Central memory CD4-positive, alpha-beta T cell (primary cell): Measurements from ENCODE around the gene CCDC85C.
"Not testable (repeated sequence)": the region's sequence is repeated elsewhere in the genome, so short reads cannot be mapped to it uniquely, and the experiment has no call there.

ENCODE experiments used
- DNase-seq: peaks from one replicate; pipeline ENCODE4 v3.0.0; 2022
- total RNA-seq, 3 experiments: gene quantifications; one replicate each; lab custom pipeline; 2026; lab: John Stamatoyannopoulos, UW

CCDC85C gene
- total RNA-seq: 10.8 to 29.2 (median 24.9) reads per million in 3 experiments

DNA sequence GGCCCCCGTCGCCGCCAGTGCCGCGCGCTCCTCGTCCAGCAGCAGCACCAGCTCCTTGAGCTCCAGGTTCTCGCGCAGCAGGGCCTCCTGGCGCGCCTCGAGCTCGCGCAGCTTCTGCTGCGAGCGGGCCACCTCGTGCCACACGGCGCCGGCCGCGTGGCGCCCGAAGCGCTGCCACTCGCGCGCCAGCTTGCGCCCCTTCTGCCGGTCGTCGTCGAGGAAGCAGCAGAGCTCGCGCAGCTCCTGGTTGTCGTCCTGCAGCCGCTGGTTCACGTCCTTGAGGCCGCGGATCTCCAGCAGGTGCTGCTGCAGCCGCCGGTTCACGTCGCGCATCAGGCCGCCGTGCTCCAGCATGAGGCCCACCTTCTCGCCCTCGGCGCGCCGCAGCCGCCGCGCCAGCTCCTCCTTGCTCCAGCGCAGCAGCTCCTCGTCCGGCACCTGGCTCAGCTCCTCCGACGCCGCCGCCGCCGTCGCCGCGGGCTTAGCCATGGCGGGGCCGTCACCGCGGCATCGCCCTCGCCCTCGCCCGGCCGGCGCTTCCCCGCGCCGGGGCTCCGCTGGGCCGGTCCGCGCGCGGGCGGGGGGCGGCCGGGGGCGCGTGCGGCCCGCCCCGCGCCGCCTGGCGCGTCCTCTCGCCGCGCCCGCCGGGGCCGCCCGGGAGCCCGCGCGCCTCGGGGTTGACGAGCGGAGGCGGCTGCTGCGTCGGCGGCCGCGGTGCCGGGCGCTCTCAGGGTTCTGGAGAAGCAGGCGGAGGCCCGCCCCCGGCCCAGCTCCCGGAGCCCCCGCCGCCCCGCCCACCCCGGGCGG is at the start of gene CCDC85C:
TSS of gene CCDC85C (minus strand) at position 737 of the 807 bp plus-strand sequence. CDS start at position 489, 248 bp downstream.
- peak; percentile 52 for DNase-seq

DNA sequence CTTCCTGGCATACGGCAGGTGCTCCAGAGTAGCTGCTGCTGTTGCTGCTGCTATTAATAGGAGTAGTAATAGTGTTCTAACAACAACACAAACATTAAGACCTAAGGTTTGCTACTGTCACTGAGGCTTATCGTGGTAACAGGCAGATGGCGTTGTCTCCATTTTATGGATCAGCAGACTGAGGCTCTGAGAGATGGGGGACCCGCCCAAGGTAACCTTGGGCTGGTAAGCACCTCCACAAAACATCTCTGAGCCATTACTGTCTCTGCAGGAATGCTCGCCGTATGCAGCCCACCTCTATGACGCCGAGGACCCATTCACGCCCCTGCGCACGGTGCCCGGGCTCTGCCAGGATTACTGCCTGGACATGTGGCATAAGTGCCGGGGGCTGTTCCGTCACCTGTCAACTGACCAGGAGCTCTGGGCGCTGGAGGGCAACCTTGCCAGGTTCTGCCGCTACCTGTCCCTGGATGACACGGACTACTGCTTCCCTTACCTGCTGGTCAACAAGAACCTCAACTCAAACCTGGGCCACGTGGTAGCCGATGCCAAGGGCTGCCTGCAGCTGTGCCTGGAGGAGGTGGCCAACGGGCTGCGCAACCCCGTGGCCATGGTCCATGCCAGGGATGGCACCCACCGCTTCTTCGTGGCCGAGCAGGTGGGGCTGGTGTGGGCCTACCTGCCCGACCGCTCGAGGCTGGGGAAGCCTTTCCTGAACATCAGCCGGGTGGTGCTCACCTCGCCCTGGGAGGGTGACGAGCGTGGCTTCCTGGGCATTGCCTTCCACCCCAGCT is 48.1 kb upstream of the CCDC85C start:
- no peak for DNase-seq

DNA sequence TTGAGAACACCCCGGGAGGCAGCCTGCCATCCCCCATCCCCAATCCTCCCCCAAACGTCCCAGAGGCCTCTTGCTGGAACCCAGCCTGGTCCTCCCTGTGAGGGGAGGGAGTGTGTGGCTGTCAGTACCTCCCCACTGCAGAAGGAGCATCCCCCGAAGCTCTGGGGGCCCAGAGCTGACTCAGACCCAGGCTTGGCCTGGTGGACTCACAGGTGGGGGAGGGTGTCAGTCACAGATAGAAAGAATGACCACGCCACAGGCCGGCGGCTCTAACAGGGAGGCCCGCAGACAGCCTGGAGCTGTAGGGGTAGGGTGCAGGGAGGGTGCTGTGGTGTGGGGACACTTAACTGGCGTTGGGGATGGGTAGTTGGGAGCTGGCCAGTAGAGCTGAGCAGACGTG is 46.2 kb upstream of the CCDC85C start:
- DNase-seq: no peak

DNA sequence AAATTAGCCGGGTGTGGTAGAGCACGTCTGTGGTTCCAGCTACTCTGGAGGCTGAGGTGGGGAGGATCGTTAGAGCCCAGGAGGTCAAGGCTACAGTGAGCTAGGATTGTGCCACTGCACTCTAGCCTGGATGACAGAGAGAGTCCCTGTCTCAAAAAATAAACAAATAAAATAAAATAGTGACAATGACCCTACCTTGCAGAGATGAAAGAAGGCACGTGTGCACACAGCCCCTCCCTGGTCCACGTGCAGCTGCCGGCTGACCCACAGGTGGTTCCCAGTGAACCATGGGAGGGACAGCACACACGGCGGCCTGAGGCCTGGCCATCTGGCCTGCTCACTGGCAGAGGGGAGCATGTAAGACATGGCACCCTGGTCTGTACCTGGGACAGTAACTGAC is 45.6 kb upstream of the CCDC85C start:
- no peak for DNase-seq

DNA sequence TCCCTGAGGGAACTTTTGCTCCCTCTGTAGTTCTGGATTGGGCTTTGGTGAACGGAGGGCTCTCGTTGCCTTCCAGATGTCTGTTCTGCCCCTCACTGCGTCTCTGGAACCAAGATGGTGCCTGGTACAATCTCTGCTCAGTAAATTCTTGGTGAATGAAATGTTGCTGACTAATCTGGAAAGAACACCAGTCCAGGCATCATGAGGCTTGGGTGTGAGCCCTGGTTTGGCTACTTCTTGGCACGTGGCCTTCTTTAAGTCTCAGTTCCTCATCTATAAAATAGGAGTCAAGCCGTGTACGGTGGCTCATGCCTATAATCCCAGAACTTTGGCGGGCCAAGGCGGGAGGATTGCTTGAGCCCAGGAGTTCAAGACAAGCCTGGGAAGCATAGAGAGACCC is 45.2 kb upstream of the CCDC85C start:
- no peak for DNase-seq

DNA sequence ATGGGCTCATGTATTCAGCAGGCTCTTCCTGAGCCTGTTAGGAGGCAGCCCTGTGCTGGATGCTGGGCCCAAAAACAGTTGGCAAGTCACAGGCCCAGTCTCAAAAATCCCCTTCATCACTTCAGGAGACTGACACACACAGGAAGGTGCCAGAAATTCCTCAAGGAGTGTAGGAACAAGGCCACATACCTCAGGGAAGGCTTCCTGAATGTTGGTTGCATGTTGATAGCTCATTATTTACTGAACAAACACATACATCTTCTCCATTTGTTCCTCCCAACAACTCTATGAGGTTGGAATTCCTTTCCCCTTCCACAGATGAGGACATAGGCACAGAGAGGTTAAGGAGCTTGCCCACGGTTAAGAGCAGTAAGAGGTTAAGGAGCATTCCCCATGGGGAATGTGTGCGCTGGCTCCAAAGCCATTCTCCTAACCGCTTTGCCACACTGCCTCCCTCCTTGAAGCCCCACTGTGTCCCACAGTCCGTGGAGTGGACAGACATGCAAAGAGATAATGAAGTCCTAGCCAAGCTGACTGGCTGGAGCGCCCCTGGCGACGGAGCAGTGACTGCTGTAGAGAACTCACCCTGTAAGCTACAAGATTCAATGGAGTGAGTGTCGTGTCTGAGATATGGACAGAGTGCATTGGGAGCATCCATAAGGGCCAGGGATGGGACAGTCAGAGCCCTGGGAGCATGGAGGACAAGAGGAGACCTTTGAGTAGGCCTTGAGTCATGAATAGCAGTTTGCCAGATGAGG is 44.2 kb upstream of the CCDC85C start:
- DNase-seq: no peak

DNA sequence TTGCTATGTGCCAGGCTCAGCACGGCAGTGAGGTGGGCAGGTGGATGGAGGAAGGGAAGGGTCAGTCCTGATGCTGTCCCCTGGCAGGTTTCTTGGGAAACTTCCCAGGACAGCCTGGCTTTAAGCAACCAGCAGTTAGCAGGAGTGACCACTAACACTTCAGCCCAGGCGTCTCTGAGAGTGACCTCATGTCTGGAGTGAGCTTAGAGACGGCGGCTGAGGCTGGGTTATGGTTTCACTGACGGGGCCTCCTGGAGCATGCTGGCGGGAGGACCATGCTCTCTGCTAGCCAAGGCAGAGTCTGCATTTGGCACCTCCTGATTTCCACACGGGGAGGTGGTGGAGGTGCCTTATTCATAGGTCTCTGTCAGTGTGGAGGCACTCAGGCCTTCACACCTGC is 43.4 kb upstream of the CCDC85C start:
- no peak for DNase-seq

DNA sequence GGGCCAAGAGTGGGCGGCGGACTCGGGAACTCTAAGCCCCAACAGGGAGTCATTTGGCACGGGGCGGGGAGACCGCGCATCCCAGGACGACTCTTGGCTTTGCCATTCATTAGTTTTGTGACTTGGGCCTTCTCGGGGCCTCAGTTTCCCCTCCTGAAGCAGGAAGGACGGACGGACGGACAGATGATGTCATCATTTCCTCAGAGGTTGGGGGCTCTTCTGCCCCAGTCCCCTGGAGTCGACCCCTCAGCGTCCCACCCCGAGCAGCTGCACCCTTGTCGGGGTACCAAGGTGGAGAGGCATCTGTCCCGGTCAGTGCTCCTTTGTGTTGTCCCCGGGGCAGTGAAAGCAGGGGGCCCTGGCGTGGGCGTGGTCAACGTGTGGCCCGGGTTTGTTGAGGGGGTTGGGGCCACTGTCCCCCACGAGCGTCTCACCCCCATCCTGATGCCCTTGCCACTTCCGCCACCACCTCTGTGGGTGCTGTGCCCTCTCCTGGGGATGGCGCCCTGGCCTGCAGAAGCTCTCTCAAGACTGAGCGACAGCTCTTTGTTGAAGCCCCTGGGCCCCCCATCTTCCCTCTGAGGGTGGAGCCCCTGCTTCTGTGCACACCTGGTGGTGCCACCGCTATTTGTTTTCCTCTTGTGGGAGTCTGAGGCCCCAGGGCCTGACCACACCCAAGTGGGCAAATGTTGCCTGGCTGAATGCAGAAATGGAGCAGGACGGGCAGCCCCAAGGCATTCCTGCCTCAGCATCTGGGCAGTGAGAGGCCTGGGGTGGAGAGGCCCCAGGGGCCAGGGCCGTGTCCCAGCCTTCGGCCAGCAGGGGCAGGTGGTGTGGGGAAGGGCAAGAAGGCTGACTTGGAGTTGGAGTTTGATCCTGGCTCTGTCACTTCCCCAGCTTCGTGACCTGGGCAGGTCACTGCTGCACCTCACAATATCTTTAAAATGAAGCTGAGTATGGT is 41.8 kb upstream of the CCDC85C start:
- no peak for DNase-seq

DNA sequence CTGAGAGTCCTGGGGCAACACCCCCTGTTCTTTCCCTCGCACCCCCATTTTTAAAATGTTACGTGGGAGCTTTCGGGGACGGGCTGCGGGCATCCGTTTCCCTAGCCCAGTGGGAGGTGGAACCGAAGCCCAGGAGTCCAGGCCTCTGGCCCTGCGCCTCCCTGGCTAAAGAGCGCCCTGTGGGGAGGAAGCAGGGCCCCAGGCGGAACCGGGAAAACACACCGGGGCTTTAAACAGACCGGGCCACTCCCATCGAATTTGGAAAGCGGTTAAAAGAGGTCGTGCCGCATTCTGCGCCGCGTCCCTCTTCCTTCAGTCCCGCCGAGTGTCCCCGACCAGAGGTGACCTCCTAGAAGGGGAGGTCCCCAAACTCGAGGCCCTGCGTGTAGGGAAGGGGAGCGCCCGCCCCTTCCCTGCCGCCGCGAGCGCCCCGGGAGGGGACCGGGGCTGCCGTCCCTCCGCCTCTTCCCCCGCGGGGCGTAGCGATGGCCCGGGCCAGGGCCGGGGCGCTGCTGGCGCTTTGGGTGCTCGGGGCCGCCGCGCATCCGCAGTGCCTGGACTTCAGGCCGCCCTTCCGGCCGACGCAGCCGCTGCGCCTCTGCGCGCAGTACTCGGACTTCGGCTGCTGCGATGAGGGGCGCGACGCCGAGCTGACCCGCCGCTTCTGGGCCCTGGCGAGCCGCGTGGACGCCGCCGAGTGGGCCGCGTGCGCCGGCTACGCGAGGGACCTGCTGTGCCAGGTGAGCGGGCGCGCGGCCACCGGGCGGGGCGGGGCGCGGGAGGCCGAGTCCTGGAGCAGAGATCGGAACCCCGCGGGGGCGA is 40.9 kb upstream of the CCDC85C start, which contains the start of gene HHIPL1:
TSS of gene HHIPL1 (plus strand) at position 407 of the 822 bp plus-strand sequence. CDS start at position 486, 79 bp downstream.
- DNase-seq: no peak

DNA sequence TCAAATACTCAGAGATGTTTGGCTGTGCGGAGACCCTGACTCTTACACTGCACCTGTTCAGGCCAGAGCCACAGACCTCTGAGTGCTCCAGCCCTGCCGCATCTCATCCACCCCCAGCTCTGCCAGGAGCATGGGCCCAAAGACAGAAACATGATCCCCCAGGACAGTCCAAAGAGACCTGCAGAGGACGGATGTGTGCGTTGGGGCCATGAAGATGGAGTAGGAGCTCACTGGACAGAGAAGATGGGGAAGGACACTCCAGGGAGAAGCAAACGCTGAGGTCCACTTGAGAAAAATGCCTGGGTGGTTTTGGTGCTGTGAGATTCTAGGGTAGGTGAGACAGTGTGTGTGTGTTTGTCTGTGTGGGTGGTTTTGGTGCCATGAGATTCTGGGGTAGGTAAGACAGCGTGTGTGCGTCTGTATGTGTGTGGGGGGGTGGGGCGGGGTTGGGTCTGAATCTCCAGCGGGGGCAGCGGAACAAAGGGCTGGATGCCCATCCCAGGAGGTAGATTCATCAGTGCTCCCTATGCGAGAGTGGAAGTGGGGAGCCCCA is 40.1 kb upstream of the CCDC85C start:
- no peak for DNase-seq

DNA sequence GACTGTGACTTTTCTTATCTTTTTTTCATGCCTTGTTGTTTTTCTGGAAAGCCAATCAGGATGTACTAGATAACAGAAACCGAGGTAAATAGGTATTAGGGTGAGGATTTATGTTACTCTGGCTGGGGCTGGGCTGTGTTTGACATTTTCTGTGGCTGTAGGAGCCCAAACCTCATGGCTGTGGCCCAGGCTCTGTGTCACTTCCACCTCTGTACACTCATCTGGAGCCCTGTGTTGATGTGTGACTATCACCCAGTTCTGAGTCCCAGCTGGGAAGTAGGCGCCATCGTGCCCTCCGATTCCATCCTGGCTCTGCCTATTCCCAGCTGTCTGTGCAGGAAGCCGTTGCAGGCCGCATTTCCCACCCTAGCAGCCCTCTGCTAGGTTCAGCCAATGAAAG is 39.3 kb upstream of the CCDC85C start:
- no peak for DNase-seq

DNA sequence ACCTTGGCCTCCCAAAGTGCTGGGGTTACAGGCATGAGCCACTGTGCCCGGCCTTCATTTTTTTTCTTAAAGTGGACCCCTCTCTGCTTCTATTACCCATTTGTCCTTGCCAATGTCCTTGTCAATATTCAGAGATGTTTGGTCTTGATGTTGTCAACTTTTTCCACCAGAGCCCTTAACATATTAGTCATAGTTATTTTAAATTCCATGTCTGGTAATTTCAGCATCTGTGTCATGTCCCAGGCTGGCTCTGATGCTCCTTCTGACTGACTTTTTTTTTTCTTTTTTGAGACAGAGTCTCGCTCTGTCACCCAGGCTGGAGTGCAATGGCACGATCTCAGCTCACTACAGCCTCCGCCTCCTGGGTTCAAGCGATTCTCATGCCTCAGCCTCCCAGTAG is 38.8 kb upstream of the CCDC85C start:
- DNase-seq: not testable (repeated sequence)

DNA sequence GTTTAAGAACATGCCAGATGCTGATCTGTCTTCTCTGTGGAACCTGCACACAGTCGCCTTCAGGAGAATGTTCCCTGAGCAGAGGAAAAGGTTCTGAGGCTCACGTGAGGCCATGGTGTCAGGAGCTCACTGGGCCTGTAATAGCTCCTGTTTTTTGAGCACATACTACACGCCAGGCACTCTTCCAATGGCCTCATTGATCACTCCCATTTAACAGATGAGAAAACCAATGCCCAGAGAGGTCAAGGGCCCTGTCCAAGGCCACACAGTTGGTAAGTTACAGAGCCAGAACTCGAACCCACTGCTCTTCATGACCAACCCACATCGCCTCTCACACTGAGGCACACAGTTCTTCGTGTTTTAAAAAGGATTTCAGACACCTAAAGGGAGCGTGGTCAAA is 33.6 kb upstream of the CCDC85C start:
- DNase-seq: no peak

DNA sequence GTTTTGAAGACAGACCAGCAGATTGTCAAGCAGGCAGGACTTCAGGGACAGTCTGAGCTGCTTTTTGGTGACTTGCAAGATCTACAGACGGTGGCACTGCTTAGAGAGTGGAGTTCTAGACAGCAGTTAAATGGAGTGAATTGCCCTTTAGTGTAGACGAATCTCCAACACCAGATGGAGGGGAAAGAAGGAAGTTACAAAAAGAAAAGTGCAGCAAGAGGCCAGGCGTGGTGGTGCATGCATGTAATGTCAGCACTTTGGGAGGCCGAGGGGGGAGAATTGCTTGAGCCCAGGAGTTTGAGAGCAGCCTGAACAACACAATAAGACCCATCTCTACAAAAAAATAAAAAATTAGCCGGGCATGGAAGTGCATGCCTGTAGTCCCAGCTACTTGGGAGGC is 32.5 kb upstream of the CCDC85C start:
- DNase-seq: no peak

DNA sequence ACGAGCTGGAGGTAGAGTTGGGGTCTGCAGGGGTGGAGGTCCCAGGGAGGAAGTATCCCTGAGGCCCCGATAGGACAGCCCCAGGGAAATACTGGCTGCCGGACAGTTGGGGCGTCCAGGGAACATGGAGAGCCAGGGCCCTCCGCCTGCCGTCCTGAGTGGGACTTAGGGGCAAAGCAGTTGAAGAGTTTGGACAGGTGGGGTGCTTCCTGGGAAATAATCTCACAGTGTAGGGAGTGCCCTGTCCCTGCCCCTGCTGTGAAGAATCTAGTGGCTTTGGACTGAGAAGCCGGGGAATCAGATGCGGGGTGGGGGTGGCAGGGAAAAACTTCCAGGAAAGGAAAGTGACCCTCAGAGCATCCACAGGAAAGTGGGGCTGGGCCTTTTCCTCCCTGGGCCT is 31.1 kb upstream of the CCDC85C start:
- no peak for DNase-seq

DNA sequence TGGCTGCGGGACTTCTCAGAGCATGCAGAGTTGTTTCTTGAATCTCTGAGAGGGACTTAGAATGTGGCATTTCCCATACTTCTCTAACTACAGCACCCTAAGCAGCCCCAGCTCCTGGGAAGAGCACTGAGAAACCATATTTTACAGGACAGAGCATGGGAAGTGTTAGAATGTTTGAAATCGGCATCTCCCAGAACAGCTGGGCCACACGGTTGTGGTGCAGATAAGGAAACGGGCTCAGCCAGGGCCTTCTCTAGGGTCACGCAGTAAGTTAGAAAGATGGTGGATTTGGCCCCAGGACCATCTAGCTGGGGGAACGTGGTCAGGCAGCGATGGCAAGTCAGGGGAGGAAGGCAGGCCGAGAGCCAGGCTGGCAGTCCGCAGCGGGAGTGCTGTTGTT is 30.4 kb upstream of the CCDC85C start:
- DNase-seq: no peak

DNA sequence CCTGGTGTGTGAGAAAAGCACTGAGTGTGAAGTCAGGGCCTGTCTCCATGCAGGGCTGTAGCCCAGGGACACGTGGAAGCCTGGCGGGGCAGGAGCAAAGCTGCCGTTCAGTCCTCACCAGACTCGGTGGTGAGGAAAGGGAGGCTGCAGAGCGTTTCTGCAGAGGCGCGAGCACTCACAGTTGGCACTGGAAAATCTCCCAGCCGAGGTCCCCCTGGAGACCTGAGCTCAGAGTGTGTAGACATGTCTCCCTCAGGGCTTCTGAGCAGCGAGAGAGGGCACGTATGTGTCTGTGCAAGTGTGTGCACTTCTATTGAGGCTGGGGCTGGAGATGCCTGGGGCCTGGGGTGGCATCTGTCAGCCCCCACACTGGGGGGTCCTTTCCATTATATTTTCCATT is 29.9 kb upstream of the CCDC85C start:
- no peak for DNase-seq

DNA sequence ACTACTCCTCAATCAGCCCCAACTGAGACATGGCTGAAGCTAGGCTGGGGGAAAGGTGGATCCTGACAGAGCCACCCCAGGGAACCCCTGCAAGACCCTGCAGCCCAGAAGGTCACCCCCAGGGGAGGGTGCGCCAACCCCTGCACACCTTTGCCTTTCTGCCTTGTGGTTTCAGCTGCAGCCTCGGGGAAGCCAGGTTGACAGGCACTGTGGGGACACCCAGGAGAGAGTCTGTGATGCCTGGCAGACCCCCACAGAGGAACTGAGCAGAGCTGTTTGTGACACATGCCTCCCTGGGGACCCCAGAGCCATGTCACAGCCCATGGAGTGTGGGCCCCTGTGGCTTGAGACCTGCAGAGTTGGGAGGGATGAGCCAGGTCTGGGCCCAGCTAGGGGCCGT is 29.1 kb upstream of the CCDC85C start:
- DNase-seq: no peak

DNA sequence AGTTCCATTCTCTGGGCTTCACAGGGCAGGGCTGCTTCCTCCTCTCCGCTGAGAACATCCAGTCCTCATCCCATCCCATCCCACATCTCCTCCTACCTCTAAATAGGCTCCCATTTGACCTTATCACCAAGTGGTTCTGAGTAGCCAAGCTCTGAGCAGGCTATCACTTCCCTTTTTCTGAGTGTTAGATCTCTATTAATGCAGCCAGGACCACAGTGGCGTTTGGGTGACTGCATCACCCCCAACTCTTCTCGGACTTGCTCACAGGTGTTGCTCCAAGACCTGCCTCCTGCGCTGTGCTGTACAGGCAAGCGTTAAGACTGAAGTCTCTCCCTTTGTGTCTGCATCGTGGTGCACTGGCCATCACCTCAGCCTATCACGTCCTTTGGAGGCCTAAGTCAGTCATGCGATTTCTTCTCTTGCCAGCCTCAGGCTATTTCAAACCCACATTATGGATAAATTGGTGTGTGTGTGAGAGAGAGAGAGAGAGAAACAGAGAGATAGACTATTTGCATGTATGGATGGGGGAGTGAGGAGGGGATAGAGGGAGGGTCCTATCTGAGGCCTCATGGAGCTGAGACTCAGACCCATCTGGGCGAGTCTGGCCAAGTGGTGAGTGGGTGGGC is 28.5 kb upstream of the CCDC85C start:
- DNase-seq: no peak

DNA sequence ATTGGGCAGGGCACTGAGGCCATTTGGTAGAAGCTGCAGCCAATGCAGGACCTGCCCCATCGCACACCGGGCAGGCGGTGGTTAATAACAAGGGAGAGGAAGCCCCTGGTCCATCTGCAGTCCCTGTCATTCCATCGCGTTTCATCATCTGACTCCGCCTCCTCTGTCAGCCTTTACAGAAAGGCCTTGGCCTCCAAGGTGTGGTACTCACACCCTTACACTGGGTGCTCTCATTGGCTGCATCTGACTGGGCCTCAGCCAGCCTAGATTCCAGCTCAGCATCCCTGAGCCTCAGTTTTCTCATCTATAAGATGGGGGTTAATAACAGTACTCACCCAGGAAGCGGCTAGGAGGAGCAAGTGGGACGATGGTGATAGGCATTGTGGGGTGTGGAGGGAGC is 26.2 kb upstream of the CCDC85C start:
- DNase-seq: no peak
